Measurements from ENCODE around the gene PHOX2A. TPM values are rescaled to one million over a fixed set of nuclear protein-coding genes. Genes with fewer than 3 reads are reported as not detected.
A peak's percentile ranks its signal among the peaks of the same experiment; 100 is the strongest.

The PHOX2A gene
- total RNA-seq, 4 donors from 2014 or later = not detected

DNA sequence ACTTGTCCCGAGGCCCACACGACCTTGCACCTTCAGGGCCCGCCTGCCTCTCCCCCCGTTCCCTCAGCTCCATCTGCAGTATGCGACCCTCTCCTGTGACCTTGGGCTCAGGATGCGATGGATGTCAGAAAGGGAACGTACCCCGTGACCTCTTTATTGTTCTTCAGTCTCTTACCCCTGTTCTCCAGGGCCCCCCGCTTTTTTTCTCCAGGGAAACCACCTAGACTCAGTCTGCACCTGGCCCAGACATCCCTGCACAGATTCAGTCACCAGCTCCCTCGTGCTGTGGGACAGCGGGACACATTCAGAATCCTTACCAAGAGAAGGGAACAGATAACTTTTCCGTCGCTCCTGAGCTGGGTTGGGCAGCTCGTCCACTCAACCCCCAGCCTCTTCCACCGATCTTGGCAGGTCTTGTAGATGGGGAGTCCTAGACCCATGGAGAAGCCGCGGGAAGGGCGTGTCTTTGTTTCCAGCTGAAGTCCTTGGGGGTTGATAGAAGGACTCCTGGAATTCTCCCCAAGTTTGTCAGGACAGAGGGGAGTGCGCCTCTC, 1.4 kb upstream of the PHOX2A start:
- no peak for TF ChIP-seq POLR2A (IDR thresholded peaks at IDR 0.05)
- TF ChIP-seq, protein P1, sequence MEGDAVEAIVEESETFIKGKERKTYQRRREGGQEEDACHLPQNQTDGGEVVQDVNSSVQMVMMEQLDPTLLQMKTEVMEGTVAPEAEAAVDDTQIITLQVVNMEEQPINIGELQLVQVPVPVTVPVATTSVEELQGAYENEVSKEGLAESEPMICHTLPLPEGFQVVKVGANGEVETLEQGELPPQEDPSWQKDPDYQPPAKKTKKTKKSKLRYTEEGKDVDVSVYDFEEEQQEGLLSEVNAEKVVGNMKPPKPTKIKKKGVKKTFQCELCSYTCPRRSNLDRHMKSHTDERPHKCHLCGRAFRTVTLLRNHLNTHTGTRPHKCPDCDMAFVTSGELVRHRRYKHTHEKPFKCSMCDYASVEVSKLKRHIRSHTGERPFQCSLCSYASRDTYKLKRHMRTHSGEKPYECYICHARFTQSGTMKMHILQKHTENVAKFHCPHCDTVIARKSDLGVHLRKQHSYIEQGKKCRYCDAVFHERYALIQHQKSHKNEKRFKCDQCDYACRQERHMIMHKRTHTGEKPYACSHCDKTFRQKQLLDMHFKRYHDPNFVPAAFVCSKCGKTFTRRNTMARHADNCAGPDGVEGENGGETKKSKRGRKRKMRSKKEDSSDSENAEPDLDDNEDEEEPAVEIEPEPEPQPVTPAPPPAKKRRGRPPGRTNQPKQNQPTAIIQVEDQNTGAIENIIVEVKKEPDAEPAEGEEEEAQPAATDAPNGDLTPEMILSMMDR (IDR thresholded peaks at IDR 0.05) = no peak
- intact Hi-C loops (cut with DNase I; ENCODE audit: low total_unique reads) = no loop called here
- no peak for DNase-seq (ENCODE audit: low spot score in 2 of 2)
- no peak overlapping the region for H3K4me3 ChIP-seq (ENCODE audit: low read depth, poor library complexity, severe bottlenecking)
- 23 to 29% methylated on average over 19 of the region's 19 CpGs for WGBS, 2 donors

DNA sequence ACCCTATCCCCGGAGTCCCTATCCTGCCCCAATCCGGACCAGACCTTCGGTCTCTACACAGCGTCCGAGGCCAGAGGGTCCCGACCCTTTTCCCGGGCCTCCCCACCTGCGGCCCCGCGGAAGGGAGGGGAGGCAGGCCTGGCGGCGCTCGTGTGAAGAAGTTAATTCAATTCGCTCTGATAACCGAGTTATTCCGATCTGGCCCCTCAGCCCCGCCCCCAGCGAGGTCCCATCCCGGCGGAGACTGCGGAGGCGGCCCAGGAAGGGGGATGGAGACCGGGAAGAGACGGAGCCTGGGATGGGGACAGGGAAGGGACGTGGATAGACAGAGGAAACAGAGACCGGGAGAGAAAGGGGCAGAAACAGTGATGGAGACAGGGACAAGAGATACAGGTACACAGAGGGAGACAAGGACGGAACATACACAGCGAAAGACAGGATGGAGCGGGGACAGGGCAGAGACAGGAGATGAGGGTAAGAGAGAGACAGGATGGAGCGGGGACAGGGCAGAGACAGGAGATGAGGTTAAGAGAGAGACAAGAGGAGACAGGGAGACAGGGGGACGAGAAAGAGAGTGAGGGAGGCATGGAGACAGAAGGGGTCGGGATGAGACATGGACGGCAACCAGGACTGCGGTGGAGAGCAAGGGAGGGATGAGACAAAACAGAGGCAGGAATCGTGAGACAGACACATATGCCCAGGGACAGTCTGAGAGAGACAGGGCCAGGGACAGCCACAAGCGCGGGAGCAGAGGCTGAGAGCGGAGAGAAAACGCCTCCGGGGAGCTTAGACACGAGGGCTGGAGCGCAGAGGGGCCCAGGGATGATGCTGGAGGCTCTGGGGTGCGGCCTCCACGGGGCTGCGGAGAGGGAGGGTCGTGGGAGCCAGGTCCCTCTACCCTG, 636 bp upstream of the PHOX2A start:
- DNase-seq (ENCODE audit: low spot score in 2 of 2) = peak in 1 of 2 donors; percentile 80
- TF ChIP-seq, protein P1 (IDR thresholded peaks at IDR 0.05) = no peak
- TF ChIP-seq POLR2A (IDR thresholded peaks at IDR 0.05) = no peak
- H3K4me3 ChIP-seq (ENCODE audit: low read depth, poor library complexity, severe bottlenecking) = no peak overlapping the region
- 7 to 11% methylated on average over 44 to 46 of the region's 46 CpGs for WGBS, 2 donors
- intact Hi-C loops (cut with DNase I; ENCODE audit: low total_unique reads) = no loop called here

DNA sequence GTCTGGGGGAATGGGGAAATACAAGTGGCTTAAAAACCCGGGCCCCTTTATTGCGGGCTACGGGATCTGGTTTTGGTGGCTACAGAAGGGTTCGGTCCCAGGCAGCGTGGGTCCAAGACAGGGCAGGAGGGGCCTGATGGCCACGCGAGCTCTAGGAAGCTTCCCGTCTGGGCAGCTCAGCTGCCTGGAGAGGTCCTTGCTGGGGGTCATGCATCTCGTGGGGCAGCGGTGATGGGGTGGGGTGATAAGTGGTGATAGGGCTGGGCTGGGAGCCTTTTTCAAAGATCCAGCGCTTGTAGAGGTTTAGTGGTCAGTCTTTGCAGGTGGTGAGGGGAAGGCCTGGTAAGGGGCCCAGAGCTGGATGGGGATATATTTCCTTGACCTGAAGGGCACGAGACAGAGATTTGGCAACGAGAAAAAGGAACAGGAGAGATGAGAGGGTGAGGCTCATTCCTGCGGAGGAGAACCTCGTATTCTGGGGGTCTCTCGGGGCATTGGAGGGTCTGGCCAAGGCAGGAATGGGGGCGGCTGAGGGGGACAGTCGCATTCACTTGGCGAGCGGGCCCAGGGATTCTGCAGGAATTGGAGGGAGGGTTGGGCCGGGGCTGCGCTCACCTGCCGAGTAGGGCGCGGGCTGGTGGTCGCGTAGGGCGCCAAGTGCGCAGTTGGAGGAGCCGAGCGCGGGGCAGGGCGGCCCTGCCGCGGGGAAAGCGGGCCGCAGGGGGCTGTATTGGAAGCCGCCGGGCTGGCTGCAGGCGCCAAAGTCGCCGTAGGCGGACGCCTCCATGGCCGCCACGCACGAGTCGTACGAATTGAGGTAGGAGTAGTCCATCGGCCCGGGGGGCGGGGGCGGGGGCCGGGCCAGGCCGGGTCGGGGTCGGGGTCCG, 560 bp downstream of the PHOX2A start:
- peak in 1 of 2 donors; percentile 82 for DNase-seq (ENCODE audit: low spot score in 2 of 2)
- TF ChIP-seq, protein P1 (IDR thresholded peaks at IDR 0.05) = no peak
- no peak for TF ChIP-seq POLR2A (IDR thresholded peaks at IDR 0.05)
- no peak overlapping the region for H3K4me3 ChIP-seq (ENCODE audit: low read depth, poor library complexity, severe bottlenecking)
- intact Hi-C loops (cut with DNase I; ENCODE audit: low total_unique reads) = no loop called here
- 41 to 50% methylated on average over 37 to 51 of the region's 58 CpGs for WGBS, 2 donors

DNA sequence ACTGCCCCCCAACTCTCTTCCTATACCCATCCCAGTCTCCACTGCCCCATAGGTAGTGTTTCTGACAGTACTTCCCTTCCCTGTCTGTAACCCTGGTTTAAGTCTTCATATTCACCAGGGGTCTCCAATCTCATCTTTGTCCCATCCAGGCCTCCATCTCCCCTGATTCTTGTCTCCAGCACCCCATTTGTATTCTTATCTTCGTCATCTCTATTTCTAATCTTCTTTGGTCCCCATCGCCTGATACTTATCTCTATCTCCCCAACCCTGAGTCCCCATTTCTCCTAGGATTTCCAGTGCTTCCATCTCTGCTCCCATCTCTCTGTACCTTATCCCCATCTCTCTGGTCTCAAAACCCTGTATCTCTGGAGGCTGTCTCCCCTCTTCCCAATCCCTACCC, 1.8 kb downstream of the PHOX2A start:
- H3K4me3 ChIP-seq (ENCODE audit: low read depth, poor library complexity, severe bottlenecking) = no peak overlapping the region
- no peak for TF ChIP-seq POLR2A (IDR thresholded peaks at IDR 0.05)
- TF ChIP-seq, protein P1 (IDR thresholded peaks at IDR 0.05) = no peak
- intact Hi-C loops (cut with DNase I; ENCODE audit: low total_unique reads) = no loop called here
- no peak for DNase-seq (ENCODE audit: low spot score in 2 of 2)
- WGBS, 2 donors = 92 to 97% methylated on average over 2 of the region's 2 CpGs

DNA sequence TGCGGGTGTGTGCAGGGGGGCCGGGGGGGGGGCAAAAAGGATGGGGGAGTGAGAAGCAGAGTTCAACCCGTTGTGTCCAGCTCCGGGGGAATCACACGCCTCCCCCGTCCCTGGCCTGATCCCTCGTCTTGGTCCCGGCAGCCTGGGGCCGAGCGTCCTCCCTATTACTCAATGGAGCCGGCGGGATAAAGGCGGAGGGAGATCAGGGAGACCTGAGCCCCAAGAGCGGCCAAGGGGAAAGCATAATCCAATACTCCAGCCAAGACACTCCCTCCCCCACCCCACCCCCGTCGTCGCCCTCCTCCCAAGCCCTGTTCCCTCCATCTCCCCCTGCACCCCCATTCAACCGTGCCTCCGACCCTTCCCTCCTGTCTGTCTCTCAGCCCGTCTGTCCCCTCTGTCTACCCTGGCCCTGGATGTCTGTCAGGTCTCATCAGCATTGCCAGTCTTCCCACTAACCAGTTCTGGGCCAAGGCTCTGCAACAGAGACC, 2.6 kb downstream of the PHOX2A start:
- no peak overlapping the region for H3K4me3 ChIP-seq (ENCODE audit: low read depth, poor library complexity, severe bottlenecking)
- WGBS, 2 donors = 52 to 66% methylated on average over 20 of the region's 20 CpGs
- TF ChIP-seq, protein P1 (IDR thresholded peaks at IDR 0.05) = no peak
- TF ChIP-seq POLR2A (IDR thresholded peaks at IDR 0.05) = no peak
- intact Hi-C loops (cut with DNase I; ENCODE audit: low total_unique reads) = no loop called here
- no peak for DNase-seq (ENCODE audit: low spot score in 2 of 2)

All from lower leg skin (tissue), 4 donors.